Activated CD4-positive, CD25-positive, alpha-beta regulatory T cell treated with anti-CD3 and anti-CD28 coated beads, Interleukin-2, amount 50 U/mL, for 24 hours (primary cell): ENCODE data around the gene CCAR1.
"Not testable (repeated sequence)": the region's sequence is repeated elsewhere in the genome, so short reads cannot be mapped to it uniquely, and the experiment has no call there.

Experiments used
- ATAC-seq, 2 donors: fragments of 150-1000 bp; cut with Tn5 transposase; one replicate each; pipeline ENCODE4 v1.10.0; 2021; ENCODE audit warnings: mild to moderate bottlenecking in 1 of 2, moderate library complexity in 1 of 2

CCAR1 gene

DNA sequence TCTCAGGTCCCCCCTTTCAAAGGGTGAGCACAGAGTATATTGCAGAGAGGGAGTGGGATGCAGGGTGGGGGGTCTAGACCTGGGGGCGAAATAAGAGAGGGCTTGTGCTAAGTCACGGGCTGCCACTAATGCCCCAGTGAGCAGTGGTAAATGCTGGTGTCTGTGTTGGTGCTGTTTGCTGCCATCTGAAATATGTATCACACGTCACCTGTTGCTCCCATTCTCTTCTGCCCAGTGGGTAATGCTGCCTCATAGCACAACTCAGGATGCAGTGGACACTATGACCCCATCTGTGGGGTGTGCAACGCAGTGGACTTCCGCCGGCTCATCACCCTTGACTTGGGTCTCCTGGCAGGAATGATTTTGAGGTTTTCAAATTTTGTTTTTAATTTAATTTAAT lies 108.9 kb downstream of the CCAR1 start:
- ATAC-seq = no peak

DNA sequence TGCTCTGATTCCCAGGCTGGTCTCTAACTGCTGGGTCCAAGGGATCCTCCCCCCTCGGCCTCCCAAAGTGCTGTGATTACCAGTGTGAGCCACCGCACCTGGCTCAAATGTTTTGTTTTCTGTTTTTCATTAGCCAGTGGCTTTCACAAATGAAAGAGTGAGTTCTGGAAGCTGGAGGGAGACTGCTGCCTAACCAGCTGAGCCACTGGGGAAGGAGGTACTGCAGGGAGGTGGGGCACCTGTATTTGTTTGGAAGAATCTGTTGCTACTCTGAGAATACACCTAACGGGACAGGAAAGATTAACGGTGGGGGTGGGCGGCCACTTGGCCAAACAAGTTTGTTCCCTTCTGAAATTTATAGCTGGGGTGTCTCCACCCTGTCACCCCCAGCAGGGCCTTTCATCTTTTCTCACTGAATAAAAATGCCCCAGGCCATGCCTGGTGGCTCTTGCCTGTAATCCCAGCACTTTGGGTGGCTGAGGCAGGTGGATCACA lies 111.0 kb downstream of the CCAR1 start:
- no peak for ATAC-seq

DNA sequence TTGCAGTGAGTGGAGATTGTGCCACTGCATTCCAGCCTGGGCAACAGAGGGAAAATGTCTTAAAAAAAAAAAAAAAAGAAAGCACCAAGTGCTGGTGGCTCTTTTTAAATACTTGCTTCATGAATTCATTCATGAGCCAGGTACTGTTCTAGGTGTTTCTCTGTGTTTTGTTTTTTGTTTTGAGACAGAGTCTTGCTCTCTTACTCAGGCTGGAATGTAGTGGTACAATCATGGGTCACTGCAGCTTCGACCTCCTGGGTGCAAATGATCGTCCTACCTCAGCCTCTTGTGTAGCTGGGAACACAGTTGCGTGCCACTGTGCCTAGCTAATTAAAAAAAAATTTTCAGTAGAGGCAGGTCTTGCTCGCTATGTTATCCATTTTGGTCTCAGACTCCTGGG lies 111.6 kb downstream of the CCAR1 start:
- ATAC-seq = no peak

- ATAC-seq = no peak
Measured at GRCh38 chr10:68837626-68838322, 116.7 kb downstream of the CCAR1 start.

GRCh38 chr10:68840650-68841049 lies 119.6 kb downstream of the CCAR1 start:
- not testable (repeated sequence) for ATAC-seq
